RWPE1 (cell line): ENCODE results near the gene RBM6.
"Not testable (repeated sequence)": the region's sequence is repeated elsewhere in the genome, so short reads cannot be mapped to it uniquely, and the experiment has no call there.

ENCODE experiments used
- CTCF ChIA-PET: fragments of 350-600 bp; sonication (Branson Sonifier 250); formaldehyde crosslinking; extraction: SDS; loops from one replicate; lab custom pipeline; 2021; lab: Yijun Ruan, JAX
- POLR2A ChIA-PET: fragments of 400-600 bp; formaldehyde crosslinking; extraction: SDS; loops from one replicate; lab custom pipeline; 2020; ENCODE audit warnings: antibody characterized with exemption; ENCODE audit not compliant: low non-redundant PET; lab: Yijun Ruan, JAX
- DNase-seq: peaks from one replicate; pipeline ENCODE4 v3.0.0; 2012; ENCODE audit warnings: low spot score
- H3K27ac ChIP-seq: fragments of 450-650 bp; 2 replicates; pipeline ENCODE4 v1.5.1; 2017
- CTCF ChIP-seq: fragments of 450-650 bp; conservative IDR thresholded peaks from 2 replicates; pipeline ENCODE4 v1.5.1; 2017; ENCODE audit warnings: low read depth, mild to moderate bottlenecking

The RBM6 gene

GRCh38 chr3:50003824-50004223 is 63.9 kb downstream of the RBM6 start:
- CTCF ChIA-PET: no interaction called here
- TF ChIP-seq CTCF: no peak
- POLR2A ChIA-PET: no interaction called here
- no peak for DNase-seq
- no peak overlapping the region for H3K27ac ChIP-seq

- POLR2A ChIA-PET: no interaction called here
- no peak for TF ChIP-seq CTCF
- DNase-seq: no peak
- CTCF ChIA-PET: no interaction called here
- H3K27ac ChIP-seq: no peak overlapping the region
Measured at GRCh38 chr3:50008931-50009330, 69.0 kb downstream of the RBM6 start.

- CTCF ChIA-PET: no interaction called here
- H3K27ac ChIP-seq: no peak overlapping the region
- no peak for DNase-seq
- POLR2A ChIA-PET: no interaction called here
- no peak for TF ChIP-seq CTCF
Measured at GRCh38 chr3:50010959-50011358, 71.0 kb downstream of the RBM6 start.

GRCh38 chr3:50015918-50016317 is 76.0 kb downstream of the RBM6 start:
- ChIA-PET CTCF (no interaction called here), POLR2A (no interaction called here)
- TF ChIP-seq CTCF: no peak
- no peak for DNase-seq
- H3K27ac ChIP-seq: no peak overlapping the region

- no peak for DNase-seq
- TF ChIP-seq CTCF: no peak
- H3K27ac ChIP-seq: no peak overlapping the region
- ChIA-PET POLR2A (no interaction called here), CTCF (no interaction called here)
Measured at GRCh38 chr3:50028346-50028745, 88.4 kb downstream of the RBM6 start.

- DNase-seq, H3K27ac ChIP-seq, POLR2A ChIA-PET, CTCF ChIA-PET: not testable (repeated sequence)
Measured at GRCh38 chr3:50031201-50031600, 91.3 kb downstream of the RBM6 start.

- POLR2A ChIA-PET: no interaction called here
- no peak for TF ChIP-seq CTCF
- CTCF ChIA-PET: no interaction called here
Measured at GRCh38 chr3:50044976-50045375, 105.0 kb downstream of the RBM6 start.

More at GRCh38 chr3:50044976-50045375, 105.0 kb downstream of the RBM6 start:
- no peak for DNase-seq
- no peak overlapping the region for H3K27ac ChIP-seq
